Heart left ventricle (tissue), 13 donors: ENCODE data around the gene NKX1-2.

Experiments
- CTCF ChIP-seq, 12 donors: fragments of 200-600 bp; sonication (generic) in 4 of 12; IDR thresholded peaks; one replicate each; pipeline versions ENCODE4 v1.5.0 to v1.8.0; 2018 to 2022; ENCODE audit warnings: antibody characterized with exemption in 12 of 12, mild to moderate bottlenecking in 5 of 12
- POLR2A ChIP-seq, 2 donors: fragments of 450-650 bp; IDR thresholded peaks; one replicate each; pipeline ENCODE4 v1.6.1; 2017; ENCODE audit warnings: antibody characterized with exemption in 2 of 2, mild to moderate bottlenecking in 2 of 2, moderate library complexity in 2 of 2
- donor health status: ischemic (EF 13 %, LVEDD 7.1; RV severe dilation, severe dysfunction).
- donor health status: DM: no; HTN: yes; CAD: no.
- donor health status: DM: no; HTN: no; CAD: no.
- donor health status: ischemic (EF 25% LVEDD 6.9; RV normal size, moderate dysfunction).
- donor health status: ischemic (EF 25% LVEDD 5.7; RV mildly dilated, moderate dysfunction).
- donor health status: ischemic (EF 35%, LVEDD 5.7; RV mildly dilated, moderate dysfunction).
- donor health status: nonischemic (EF 11% LVEDD 7.7; RV severe dilation, severe dysfunction).
- donor health status: DM: yes; HTN: yes; CAD: no.
- donor health status: PGD.
- donor health status: ischemic (EF 29% LVEDD 5.4; RV normal size, mild dysfunction).
- donor health status: nonischemic (EF 23%, LVEDD 6.1; RV moderate dilation, normal function).

GRCh38 chr10:124407456-124407855 is 42.4 kb downstream of the NKX1-2 start:
- TF ChIP-seq CTCF (IDR thresholded peaks at IDR 0.05) (no peak), POLR2A (IDR thresholded peaks at IDR 0.05) (no peak)
